ENCODE results near the gene TIMM8B. TPM values are rescaled to one million over a fixed set of nuclear protein-coding genes. Genes with fewer than 3 reads are reported as not detected.
"Not testable (repeated sequence)": the region's sequence is repeated elsewhere in the genome, so short reads cannot be mapped to it uniquely, and the experiment has no call there.

TIMM8B gene
- 69.8 and 101 TPM in 2 replicates for total RNA-seq

- DNase-seq (ENCODE audit: low read depth, low spot score) = peak; percentile 89
These were observed at the start of gene TIMM8B, which contains the start of gene SDHD for GRCh38 chr11:112086422-112087191. Gene TIMM8B, minus strand, starts transcription at chr11:112086756. Its CDS starts 33 bp downstream, at chr11:112086723. Gene SDHD, plus strand, starts transcription at chr11:112086873. Its CDS starts 35 bp downstream, at chr11:112086908.

- DNase-seq (ENCODE audit: low read depth, low spot score) = no peak
These were observed 47.9 kb upstream of the TIMM8B start for GRCh38 chr11:112134473-112134872.

- DNase-seq (ENCODE audit: low read depth, low spot score) = no peak
These were observed 46.2 kb upstream of the TIMM8B start for GRCh38 chr11:112132737-112133136.

- no peak for DNase-seq (ENCODE audit: low read depth, low spot score)
These were observed 43.1 kb upstream of the TIMM8B start for GRCh38 chr11:112129656-112130055.

GRCh38 chr11:112128483-112129121 lies 42.0 kb upstream of the TIMM8B start:
- DNase-seq (ENCODE audit: low read depth, low spot score) = peak; percentile 17

GRCh38 chr11:112127056-112127455 lies 40.5 kb upstream of the TIMM8B start:
- no peak for DNase-seq (ENCODE audit: low read depth, low spot score)

- no peak for DNase-seq (ENCODE audit: low read depth, low spot score)
These were observed 36.6 kb upstream of the TIMM8B start for GRCh38 chr11:112123129-112123528.

- no peak for DNase-seq (ENCODE audit: low read depth, low spot score)
These were observed 35.5 kb upstream of the TIMM8B start for GRCh38 chr11:112121981-112122615.

- no peak for DNase-seq (ENCODE audit: low read depth, low spot score)
These were observed 31.6 kb upstream of the TIMM8B start for GRCh38 chr11:112118176-112118575.

- no peak for DNase-seq (ENCODE audit: low read depth, low spot score)
These were observed 28.8 kb upstream of the TIMM8B start for GRCh38 chr11:112115386-112115785.

GRCh38 chr11:112114460-112114859 lies 27.9 kb upstream of the TIMM8B start:
- DNase-seq (ENCODE audit: low read depth, low spot score) = no peak

- no peak for DNase-seq (ENCODE audit: low read depth, low spot score)
These were observed 27.2 kb upstream of the TIMM8B start for GRCh38 chr11:112113539-112114457.

GRCh38 chr11:112106070-112106469 lies 19.5 kb upstream of the TIMM8B start:
- no peak for DNase-seq (ENCODE audit: low read depth, low spot score)

GRCh38 chr11:112103446-112103845 lies 16.9 kb upstream of the TIMM8B start:
- no peak for DNase-seq (ENCODE audit: low read depth, low spot score)

- no peak for DNase-seq (ENCODE audit: low read depth, low spot score)
These were observed 13.9 kb upstream of the TIMM8B start for GRCh38 chr11:112100462-112100861.

GRCh38 chr11:112097734-112098528 lies 11.4 kb upstream of the TIMM8B start:
- DNase-seq (ENCODE audit: low read depth, low spot score) = no peak

- no peak for DNase-seq (ENCODE audit: low read depth, low spot score)
These were observed 9.6 kb upstream of the TIMM8B start for GRCh38 chr11:112096194-112096593.

- DNase-seq (ENCODE audit: low read depth, low spot score) = not testable (repeated sequence)
These were observed 8.7 kb upstream of the TIMM8B start for GRCh38 chr11:112095302-112095701.

GRCh38 chr11:112087212-112087611 lies 656 bp upstream of the TIMM8B start:
- DNase-seq (ENCODE audit: low read depth, low spot score) = no peak

- DNase-seq (ENCODE audit: low read depth, low spot score) = no peak
These were observed 634 bp downstream of the TIMM8B start for GRCh38 chr11:112085822-112086421.
